ENCODE data around the gene GALNT1.

The GALNT1 gene

GRCh38 chr18:35672897-35673296 lies 91.4 kb downstream of the GALNT1 start:
- Histone ChIP-seq H3K27ac (ENCODE audit: low read depth, low read length) (no peak overlapping the region), H3K9ac (ENCODE audit: low read depth, low read length) (no peak overlapping the region), H3K27me3 (ENCODE audit: insufficient read depth, low read length) (no peaks in the 10 kb centered on the region), H3K9me3 (ENCODE audit: insufficient read depth, low read depth, low read length) (no peaks in the 10 kb centered on the region), H3K36me3 (ENCODE audit: insufficient read depth, low read length) (peaks cover 13% of the 10 kb centered on the region), H3K4me1 (ENCODE audit: insufficient read depth, low read length) (peaks cover 6% of the 10 kb centered on the region; the same call in 1 of the 2 replicates), H3K4me3 (ENCODE audit: low read length) (no peak overlapping the region)
- 95% methylated on average over 1 of the region's 1 CpG for WGBS

GRCh38 chr18:35673682-35674081 lies 92.1 kb downstream of the GALNT1 start:
- Histone ChIP-seq H3K36me3 (ENCODE audit: insufficient read depth, low read length) (peaks cover 16% of the 10 kb centered on the region), H3K27me3 (ENCODE audit: insufficient read depth, low read length) (no peaks in the 10 kb centered on the region), H3K9me3 (ENCODE audit: insufficient read depth, low read depth, low read length) (no peaks in the 10 kb centered on the region), H3K4me1 (ENCODE audit: insufficient read depth, low read length) (peaks cover 6% of the 10 kb centered on the region; the same call in 1 of the 2 replicates), H3K4me3 (ENCODE audit: low read length) (no peak overlapping the region), H3K9ac (ENCODE audit: low read depth, low read length) (no peak overlapping the region), H3K27ac (ENCODE audit: low read depth, low read length) (no peak overlapping the region)
- WGBS = 93% methylated on average over 1 of the region's 1 CpG

- no peaks in the 10 kb centered on the region for H3K9me3 ChIP-seq (ENCODE audit: insufficient read depth, low read depth, low read length)
- no peak overlapping the region for H3K4me3 ChIP-seq (ENCODE audit: low read length)
- H3K36me3 ChIP-seq (ENCODE audit: insufficient read depth, low read length) = peaks cover 27% of the 10 kb centered on the region
- H3K27ac ChIP-seq (ENCODE audit: low read depth, low read length) = no peak overlapping the region
- H3K9ac ChIP-seq (ENCODE audit: low read depth, low read length) = no peak overlapping the region
- no peaks in the 10 kb centered on the region for H3K27me3 ChIP-seq (ENCODE audit: insufficient read depth, low read length)
- peaks cover 9% of the 10 kb centered on the region; the same call in 1 of the 2 replicates for H3K4me1 ChIP-seq (ENCODE audit: insufficient read depth, low read length)
These were observed 98.6 kb downstream of the GALNT1 start for GRCh38 chr18:35680139-35680551.

- H3K4me1 ChIP-seq (ENCODE audit: insufficient read depth, low read length) = peaks cover 7% of the 10 kb centered on the region; the same call in 1 of the 2 replicates
- H3K36me3 ChIP-seq (ENCODE audit: insufficient read depth, low read length) = peaks cover 35% of the 10 kb centered on the region
- H3K4me3 ChIP-seq (ENCODE audit: low read length) = no peak overlapping the region
- H3K9ac ChIP-seq (ENCODE audit: low read depth, low read length) = no peak overlapping the region
- no peaks in the 10 kb centered on the region for H3K9me3 ChIP-seq (ENCODE audit: insufficient read depth, low read depth, low read length)
- 82% methylated on average over 1 of the region's 1 CpG for WGBS
- no peak overlapping the region for H3K27ac ChIP-seq (ENCODE audit: low read depth, low read length)
- no peaks in the 10 kb centered on the region for H3K27me3 ChIP-seq (ENCODE audit: insufficient read depth, low read length)
These were observed 100.8 kb downstream of the GALNT1 start for GRCh38 chr18:35682281-35682867.

- peaks cover 6% of the 10 kb centered on the region; the same call in 1 of the 2 replicates for H3K4me1 ChIP-seq (ENCODE audit: insufficient read depth, low read length)
- peaks cover 30% of the 10 kb centered on the region for H3K36me3 ChIP-seq (ENCODE audit: insufficient read depth, low read length)
- WGBS = 100% methylated on average over 1 of the region's 1 CpG
- H3K27me3 ChIP-seq (ENCODE audit: insufficient read depth, low read length) = no peaks in the 10 kb centered on the region
- no peak overlapping the region for H3K9ac ChIP-seq (ENCODE audit: low read depth, low read length)
- H3K4me3 ChIP-seq (ENCODE audit: low read length) = no peak overlapping the region
- no peak overlapping the region for H3K27ac ChIP-seq (ENCODE audit: low read depth, low read length)
- H3K9me3 ChIP-seq (ENCODE audit: insufficient read depth, low read depth, low read length) = no peaks in the 10 kb centered on the region
These were observed 101.5 kb downstream of the GALNT1 start for GRCh38 chr18:35683021-35683420.

- Histone ChIP-seq H3K4me3 (ENCODE audit: low read length) (no peak overlapping the region), H3K27me3 (ENCODE audit: insufficient read depth, low read length) (no peaks in the 10 kb centered on the region), H3K27ac (ENCODE audit: low read depth, low read length) (no peak overlapping the region), H3K36me3 (ENCODE audit: insufficient read depth, low read length) (peaks cover 57% of the 10 kb centered on the region), H3K4me1 (ENCODE audit: insufficient read depth, low read length) (no peaks in the 10 kb centered on the region), H3K9me3 (ENCODE audit: insufficient read depth, low read depth, low read length) (no peaks in the 10 kb centered on the region), H3K9ac (ENCODE audit: low read depth, low read length) (no peak overlapping the region)
- WGBS = no CpG with 5 or more reads among the region's 1 CpG
These were observed 107.2 kb downstream of the GALNT1 start for GRCh38 chr18:35688757-35689156.

GRCh38 chr18:35689728-35690127 lies 108.2 kb downstream of the GALNT1 start:
- Histone ChIP-seq H3K4me1 (ENCODE audit: insufficient read depth, low read length) (no peaks in the 10 kb centered on the region), H3K27me3 (ENCODE audit: insufficient read depth, low read length) (no peaks in the 10 kb centered on the region), H3K27ac (ENCODE audit: low read depth, low read length) (no peak overlapping the region), H3K9me3 (ENCODE audit: insufficient read depth, low read depth, low read length) (no peaks in the 10 kb centered on the region), H3K4me3 (ENCODE audit: low read length) (no peak overlapping the region), H3K9ac (ENCODE audit: low read depth, low read length) (no peak overlapping the region), H3K36me3 (ENCODE audit: insufficient read depth, low read length) (peaks cover 59% of the 10 kb centered on the region)
- WGBS = 96% methylated on average over 5 of the region's 5 CpGs

GRCh38 chr18:35691625-35692024 lies 110.1 kb downstream of the GALNT1 start:
- H3K36me3 ChIP-seq (ENCODE audit: insufficient read depth, low read length) = peaks cover 55% of the 10 kb centered on the region
- no peak overlapping the region for H3K4me3 ChIP-seq (ENCODE audit: low read length)
- H3K9ac ChIP-seq (ENCODE audit: low read depth, low read length) = no peak overlapping the region
- WGBS = 89% methylated on average over 4 of the region's 4 CpGs
- H3K27me3 ChIP-seq (ENCODE audit: insufficient read depth, low read length) = no peaks in the 10 kb centered on the region
- no peaks in the 10 kb centered on the region for H3K9me3 ChIP-seq (ENCODE audit: insufficient read depth, low read depth, low read length)
- H3K4me1 ChIP-seq (ENCODE audit: insufficient read depth, low read length) = no peaks in the 10 kb centered on the region
- H3K27ac ChIP-seq (ENCODE audit: low read depth, low read length) = no peak overlapping the region

- Histone ChIP-seq H3K9me3 (ENCODE audit: insufficient read depth, low read depth, low read length) (no peaks in the 10 kb centered on the region), H3K4me1 (ENCODE audit: insufficient read depth, low read length) (no peaks in the 10 kb centered on the region), H3K27me3 (ENCODE audit: insufficient read depth, low read length) (no peaks in the 10 kb centered on the region), H3K27ac (ENCODE audit: low read depth, low read length) (no peak overlapping the region), H3K36me3 (ENCODE audit: insufficient read depth, low read length) (peaks cover 49% of the 10 kb centered on the region), H3K4me3 (ENCODE audit: low read length) (no peak overlapping the region), H3K9ac (ENCODE audit: low read depth, low read length) (no peak overlapping the region)
- 95% methylated on average over 3 of the region's 3 CpGs for WGBS
These were observed 111.3 kb downstream of the GALNT1 start for GRCh38 chr18:35692866-35693265.

GRCh38 chr18:35693829-35694228 lies 112.3 kb downstream of the GALNT1 start:
- Histone ChIP-seq H3K4me3 (ENCODE audit: low read length) (no peak overlapping the region), H3K9me3 (ENCODE audit: insufficient read depth, low read depth, low read length) (no peaks in the 10 kb centered on the region), H3K4me1 (ENCODE audit: insufficient read depth, low read length) (no peaks in the 10 kb centered on the region), H3K27ac (ENCODE audit: low read depth, low read length) (no peak overlapping the region), H3K9ac (ENCODE audit: low read depth, low read length) (no peak overlapping the region), H3K36me3 (ENCODE audit: insufficient read depth, low read length) (peaks cover 49% of the 10 kb centered on the region), H3K27me3 (ENCODE audit: insufficient read depth, low read length) (no peaks in the 10 kb centered on the region)
- whole genome bisulfite sequencing = 90% methylated on average over 4 of the region's 4 CpGs

GRCh38 chr18:35694808-35695207 lies 113.3 kb downstream of the GALNT1 start:
- H3K4me3 ChIP-seq (ENCODE audit: low read length) = no peak overlapping the region
- no peaks in the 10 kb centered on the region for H3K9me3 ChIP-seq (ENCODE audit: insufficient read depth, low read depth, low read length)
- H3K27ac ChIP-seq (ENCODE audit: low read depth, low read length) = no peak overlapping the region
- no peaks in the 10 kb centered on the region for H3K4me1 ChIP-seq (ENCODE audit: insufficient read depth, low read length)
- no peak overlapping the region for H3K9ac ChIP-seq (ENCODE audit: low read depth, low read length)
- peaks cover 39% of the 10 kb centered on the region for H3K36me3 ChIP-seq (ENCODE audit: insufficient read depth, low read length)
- no peaks in the 10 kb centered on the region for H3K27me3 ChIP-seq (ENCODE audit: insufficient read depth, low read length)
- WGBS = 92% methylated on average over 2 of the region's 2 CpGs

- H3K9me3 ChIP-seq (ENCODE audit: insufficient read depth, low read depth, low read length) = no peaks in the 10 kb centered on the region
- H3K36me3 ChIP-seq (ENCODE audit: insufficient read depth, low read length) = peaks cover 35% of the 10 kb centered on the region
- H3K9ac ChIP-seq (ENCODE audit: low read depth, low read length) = no peak overlapping the region
- WGBS = 100% methylated on average over 1 of the region's 1 CpG
- H3K4me3 ChIP-seq (ENCODE audit: low read length) = no peak overlapping the region
- no peak overlapping the region for H3K27ac ChIP-seq (ENCODE audit: low read depth, low read length)
- no peaks in the 10 kb centered on the region for H3K27me3 ChIP-seq (ENCODE audit: insufficient read depth, low read length)
- no peaks in the 10 kb centered on the region for H3K4me1 ChIP-seq (ENCODE audit: insufficient read depth, low read length)
These were observed 113.8 kb downstream of the GALNT1 start for GRCh38 chr18:35695384-35695783.
